Stimulated activated CD8-positive, alpha-beta memory T cell treated with anti-CD3 and anti-CD28 coated beads, Interleukin-2, amount 100 ng/mL, for 48 hours (primary cell): Measurements from ENCODE around the gene APAF1.

Experiments
- DNase-seq, 2 donors: peaks; one replicate each; pipeline ENCODE4 v3.0.0-alpha.2; 2020; ENCODE audit warnings: low read depth in 2 of 2

APAF1 gene

DNA sequence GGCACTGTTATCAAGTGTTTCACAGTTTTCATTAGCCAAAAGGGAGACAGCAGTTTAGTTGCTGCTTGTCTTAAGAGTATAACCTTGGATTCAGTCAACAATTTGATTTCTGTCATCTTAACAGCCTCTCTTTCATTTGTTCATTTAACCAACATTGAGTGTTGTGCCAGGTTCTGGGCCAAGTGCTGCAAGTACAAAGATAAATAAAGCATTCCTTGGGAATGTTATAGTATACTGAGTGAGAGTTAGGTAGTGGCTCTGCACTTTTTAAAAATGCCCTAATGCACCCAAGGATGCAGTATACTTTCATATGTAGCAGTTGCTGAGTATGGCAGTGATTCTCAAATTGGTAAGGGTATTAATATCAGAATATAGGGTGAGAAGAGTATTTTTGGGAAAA, 15.4 kb downstream of the APAF1 start:
- DNase-seq: no peak

DNA sequence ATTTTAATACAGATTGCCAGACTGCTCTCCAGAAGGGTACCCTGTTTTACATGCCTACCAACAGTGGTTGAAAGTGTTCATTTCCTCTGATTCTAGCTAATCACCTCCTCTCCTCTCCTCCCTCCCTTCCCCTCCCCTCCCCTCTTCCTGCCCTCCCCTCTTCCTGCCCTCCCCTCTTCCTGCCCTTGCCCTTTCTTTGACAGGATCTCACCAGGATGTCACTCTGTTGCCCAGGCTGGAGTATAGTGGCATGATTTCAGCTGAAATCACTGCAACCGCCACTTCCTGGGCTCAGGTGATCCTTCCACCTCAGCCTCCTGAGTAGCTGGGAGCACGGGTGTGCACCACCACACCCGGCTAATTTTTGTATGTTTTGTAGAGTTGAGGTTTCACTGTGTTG, 24.7 kb downstream of the APAF1 start:
- DNase-seq: no peak

DNA sequence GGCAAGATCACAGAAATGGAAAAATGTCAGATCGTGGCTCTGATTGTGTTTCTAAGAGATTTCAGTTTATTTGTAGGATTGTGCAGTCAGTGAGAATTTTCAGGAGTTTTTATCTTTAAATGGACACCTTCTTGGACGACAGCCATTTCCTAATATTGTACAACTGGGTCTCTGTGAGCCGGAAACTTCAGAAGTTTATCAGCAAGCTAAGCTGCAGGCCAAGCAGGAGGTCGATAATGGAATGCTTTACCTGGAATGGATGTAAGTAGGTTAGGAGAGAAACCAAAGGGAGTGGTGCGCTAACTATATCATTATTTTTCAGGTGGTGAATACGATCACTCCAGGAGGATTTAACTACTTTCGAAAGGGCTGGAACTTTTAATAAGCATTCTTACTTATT, 26.4 kb downstream of the APAF1 start:
- DNase-seq: no peak

DNA sequence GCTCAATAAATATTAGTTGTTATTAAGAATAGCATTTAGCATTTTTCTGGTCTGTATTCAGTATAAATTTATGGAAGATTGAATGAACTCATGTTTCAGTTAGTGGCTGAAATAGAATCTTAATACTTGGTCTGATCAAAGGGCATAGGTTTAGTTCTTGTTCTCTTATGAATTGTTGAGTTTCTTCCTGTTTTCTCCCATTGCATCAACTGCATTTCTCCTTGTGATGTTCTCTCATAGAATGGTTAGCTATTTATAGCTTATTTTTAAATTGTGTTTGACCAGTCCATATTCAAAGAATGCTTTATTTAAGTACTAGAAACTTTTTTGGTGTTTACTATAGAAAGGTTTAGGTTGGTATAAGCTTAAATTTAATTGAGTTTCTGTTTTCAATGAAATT, 29.8 kb downstream of the APAF1 start:
- DNase-seq: no peak

DNA sequence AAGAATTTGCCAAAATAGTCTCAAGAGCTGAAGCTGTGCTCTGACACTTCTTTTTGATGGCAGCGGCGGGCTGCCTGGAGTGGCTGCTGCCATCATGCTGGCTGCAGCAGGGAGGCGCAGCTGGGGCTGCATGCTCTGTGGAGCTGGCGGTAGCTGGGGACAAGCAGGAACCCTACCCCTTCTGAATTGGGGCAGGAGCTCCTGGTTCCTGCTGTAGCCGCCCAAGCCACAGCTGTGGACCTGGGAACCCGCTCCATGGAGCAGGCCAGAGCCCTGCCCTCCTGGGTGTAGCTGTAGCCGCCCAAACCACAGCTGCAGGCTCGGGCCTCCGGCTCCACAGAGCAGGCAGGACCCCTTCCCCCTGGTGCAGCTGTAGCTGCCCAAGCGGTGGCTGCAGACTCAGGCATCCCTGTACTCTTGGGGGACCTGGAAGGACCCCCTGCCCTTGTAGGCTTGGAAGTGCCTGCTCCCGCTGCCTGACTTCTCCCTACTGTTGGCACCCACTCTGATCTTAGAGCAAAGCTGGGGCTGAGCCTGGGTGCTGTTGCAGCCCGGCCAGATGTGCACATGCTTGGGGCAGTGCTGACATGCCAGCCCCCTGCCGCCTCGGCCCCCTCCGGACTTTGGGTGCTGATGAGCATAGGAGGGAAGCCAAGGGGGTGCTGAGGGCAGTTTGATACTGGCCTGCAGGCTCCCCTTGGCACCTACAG, 33.3 kb downstream of the APAF1 start:
- DNase-seq: no peak

DNA sequence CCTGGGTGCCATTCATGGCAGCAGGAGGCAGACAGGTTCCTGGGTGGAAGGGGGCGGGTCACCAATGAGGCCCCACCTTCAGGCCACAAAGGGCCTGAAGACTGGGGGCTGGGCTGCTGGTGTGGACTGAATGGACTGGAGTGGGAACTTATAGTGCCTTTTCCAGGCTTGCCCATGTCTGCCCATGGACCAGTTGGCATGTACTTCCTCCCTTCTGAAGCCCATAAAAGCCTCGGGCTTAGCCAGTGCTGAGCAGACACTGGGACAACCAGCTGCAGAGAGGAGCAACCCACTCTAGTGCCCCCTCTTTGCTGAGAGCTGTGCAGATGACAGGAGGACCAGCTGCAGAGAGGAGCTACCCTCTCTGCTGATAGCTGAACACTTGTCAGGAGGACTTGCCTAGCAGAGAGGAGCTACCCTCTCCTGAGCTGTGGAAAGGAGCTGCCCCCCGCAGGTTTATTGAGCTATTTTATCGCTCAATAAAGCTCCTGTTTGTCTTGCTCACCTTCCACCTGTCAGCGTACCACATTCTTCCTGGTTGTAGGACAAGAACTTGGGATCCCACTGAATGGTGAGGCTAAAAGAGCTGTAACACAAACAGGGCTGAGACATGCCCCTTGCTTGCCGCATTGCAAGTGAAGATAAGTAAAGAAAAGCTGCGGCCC, 34.0 kb downstream of the APAF1 start:
- DNase-seq: no peak

DNA sequence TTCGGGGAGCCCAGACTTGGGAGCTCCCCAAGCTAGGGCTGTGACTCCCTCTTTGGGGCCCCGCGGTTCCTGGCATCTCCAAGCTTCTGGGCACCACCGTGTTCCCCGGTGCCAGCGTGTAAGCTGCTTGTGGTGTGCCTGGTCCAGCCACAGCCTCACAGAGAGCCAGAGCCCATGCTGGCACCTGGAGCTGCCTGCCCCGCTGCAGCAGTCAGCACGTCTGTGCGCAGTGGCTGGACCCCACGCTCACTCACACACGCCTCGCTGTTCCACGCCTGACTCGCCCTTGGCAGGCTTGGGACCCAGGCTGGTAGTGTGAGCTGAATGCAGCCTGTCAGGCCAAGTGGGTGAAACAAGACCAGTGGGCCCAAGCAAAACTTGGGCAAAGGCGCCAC, 34.5 kb downstream of the APAF1 start:
- DNase-seq: no peak

DNA sequence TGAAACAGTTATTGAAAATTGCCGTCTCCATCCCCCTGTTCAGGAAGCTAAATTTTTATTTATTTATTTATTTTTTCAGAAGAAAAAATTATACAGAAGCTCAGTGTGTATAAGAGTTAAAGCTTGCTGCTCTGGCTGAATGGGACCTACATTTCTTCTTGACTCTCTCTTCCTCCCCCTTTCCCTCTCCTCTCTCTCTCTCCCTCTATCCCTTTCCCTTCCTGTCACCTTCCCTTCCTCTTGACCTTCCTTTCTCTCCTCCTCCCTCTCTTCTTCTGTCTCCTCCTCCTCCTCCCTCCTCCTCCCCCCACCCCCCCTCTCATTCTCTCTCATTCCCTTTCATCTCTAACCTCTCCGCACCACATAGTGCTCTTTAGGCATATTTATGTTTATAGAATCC, 39.1 kb downstream of the APAF1 start:
- DNase-seq: no peak

DNA sequence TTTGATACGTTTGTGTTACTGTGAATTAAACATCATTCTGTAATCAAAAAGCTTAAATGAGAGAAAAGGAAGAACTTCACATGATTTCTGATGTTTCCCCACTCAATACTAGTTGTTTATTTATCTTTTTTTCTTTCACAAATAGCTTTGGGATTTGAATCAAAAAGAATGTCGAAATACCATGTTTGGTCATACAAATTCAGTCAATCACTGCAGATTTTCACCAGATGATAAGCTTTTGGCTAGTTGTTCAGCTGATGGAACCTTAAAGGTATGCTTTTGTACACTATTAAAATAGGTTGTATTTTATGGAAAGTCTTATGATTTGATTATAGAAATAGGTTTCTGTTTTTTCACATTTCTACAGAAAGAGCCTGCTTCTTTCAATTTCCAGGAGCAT, 41.5 kb downstream of the APAF1 start:
- DNase-seq: no peak

DNA sequence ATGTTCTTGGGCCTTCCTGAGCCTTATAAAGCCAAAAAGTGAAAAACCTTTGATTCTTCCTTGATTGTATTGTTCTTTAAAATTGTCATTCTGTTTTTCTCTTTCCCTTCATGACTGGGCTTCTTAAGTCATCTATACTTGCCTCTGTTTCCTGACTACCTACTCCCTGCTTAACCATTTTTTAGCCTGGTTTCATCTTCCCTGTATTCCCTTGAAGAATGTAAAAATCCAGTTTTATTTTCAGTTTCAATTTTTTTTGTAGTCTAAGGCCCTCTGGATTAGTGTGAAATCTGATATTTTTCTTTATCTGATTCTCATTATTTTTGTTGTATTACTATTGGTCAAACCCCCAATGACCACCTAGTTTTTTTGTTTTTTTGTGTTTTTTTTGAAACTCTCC, 46.3 kb downstream of the APAF1 start:
- DNase-seq: no peak

DNA sequence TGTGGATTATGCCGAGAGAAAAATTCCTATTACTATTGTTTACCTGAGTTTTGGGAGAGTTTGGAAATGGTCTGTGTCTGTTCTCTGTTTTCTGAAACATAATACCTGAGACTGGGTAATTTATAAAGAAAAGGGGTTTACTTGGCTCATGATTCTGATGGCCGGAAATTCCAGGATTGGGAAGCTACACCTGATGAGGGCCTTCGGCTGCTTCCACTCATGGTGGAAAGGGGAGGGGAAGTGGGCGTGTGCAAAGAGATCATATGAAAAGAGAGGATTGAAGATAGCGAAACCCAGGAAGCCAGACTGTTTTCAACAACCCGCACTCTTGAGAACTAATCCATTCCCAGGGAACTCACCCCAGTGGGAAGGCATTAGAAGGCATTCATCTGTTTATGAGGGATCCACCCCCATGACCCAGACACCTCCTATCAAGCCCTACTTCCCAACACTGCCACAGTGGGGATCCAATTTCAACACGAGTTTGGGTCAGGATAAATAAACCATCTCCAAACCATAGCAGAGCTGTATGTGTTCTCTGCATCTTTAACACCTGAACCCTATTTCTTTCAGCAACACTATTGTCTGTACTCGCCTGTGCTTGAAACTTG, 51.1 kb downstream of the APAF1 start:
- DNase-seq: no peak

DNA sequence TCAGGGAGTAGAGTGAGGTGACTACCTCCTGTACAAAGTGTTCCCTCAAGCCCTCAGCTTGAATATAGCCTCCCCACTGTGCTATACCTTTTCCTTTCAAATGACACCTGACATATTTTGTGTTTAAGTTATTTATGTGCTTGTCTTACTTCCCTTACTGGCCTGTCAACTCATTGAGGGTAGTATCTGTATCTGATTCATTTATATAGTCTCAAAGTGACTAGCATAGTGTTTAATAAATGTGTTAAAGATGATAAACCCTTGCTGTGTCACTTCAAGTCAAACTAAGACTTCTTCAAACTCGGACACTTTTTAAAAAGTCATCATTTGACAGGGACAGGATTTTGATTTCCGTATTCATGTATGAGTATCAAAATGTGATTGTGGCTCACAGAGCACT, 52.1 kb downstream of the APAF1 start:
- DNase-seq: no peak

DNA sequence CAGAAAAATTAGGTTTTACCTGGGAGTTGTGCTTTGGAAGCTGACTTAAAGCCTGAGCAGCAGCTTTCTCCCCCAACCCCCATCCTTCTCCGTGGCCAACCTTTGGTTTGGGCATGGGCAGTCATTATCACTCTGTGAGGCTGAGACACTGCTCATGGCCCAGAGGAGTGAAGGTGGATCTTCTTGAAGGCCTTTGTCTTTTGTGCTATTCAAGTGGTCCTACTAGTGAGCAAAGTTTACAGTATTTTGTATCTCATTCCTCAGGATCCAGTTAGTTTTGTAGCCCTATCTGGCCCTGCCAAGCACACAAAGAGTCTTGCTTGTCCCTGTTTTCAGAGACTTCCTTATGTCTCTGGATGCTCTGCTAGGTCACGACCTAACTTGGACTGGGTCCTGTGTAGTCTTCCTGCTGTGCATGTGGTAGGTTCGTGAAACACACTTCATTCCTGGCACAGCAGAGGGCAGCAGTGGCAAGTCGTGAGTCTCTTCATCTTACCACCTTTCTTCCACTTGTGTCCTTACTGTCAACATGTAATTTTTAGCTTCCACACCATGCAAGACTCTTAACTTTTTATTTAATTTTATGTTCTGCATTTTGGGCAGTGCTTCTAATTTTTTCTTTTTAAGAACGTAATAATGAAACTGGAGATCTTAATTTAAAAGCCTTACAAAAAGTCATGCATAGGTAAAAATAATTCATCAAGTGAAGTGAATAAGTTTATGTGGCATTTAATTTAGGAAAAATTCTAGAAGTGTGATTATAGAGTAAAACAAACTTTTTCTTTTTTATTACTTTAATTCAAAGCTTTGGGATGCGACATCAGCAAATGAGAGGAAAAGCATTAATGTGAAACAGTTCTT, 53.7 kb downstream of the APAF1 start:
- peak; percentile 24 to 25 for DNase-seq

DNA sequence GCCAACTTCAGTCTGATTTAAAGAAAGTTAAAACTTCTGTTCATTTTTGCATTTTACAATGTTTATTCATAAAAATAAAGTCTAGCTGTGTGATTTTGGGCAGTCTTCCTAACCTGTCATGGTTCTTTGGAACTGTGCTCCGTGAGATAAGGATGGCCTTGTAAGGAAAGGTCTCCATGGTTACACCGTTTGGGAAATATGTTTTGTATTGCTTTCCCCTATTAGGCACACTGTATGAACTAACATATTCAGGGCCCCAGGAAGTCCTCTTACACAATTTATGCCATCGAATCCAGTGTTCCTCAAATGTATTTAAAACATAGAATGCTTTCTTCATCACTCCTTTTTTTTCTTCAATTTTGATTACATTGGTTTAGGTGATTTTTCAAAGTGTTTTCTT, 54.5 kb downstream of the APAF1 start:
- DNase-seq: no peak

DNA sequence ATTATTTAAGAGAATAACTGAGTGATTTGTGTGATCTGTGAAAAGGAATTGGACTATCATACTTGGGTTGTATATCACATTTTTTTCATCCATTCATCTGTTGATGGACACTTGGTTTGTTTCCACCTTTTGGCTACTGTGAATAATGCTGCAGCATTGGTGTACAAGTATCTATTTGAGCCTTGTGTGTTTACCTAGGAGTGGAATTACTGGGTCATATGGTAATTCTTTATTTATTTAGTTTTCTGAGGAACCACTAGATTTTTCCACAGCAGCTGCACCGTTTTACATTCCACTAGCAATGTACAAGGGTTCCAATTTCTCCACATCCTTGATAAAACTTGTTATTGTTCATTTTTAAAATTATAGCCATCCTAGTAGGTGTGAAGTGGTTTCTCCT, 56.1 kb downstream of the APAF1 start:
- no peak for DNase-seq

DNA sequence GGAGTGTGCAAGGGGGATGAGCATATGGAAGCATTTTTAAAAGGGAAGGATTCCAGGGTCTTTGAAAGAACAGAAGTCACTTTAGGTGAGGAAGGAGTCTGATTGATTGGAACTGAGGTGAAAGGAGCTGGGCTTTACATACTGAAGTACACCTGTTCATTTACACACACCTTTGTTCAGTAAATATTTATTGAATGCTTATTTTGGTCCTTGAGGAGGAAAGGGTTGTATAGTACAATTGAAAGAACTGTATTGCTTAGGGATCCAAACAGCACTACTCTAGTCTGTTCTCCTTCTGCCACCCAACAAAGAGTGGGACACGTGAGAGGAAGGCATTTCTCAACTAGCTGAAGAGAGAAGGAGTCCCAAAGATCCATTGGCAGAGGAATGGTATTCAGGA, 63.9 kb downstream of the APAF1 start:
- no peak for DNase-seq

DNA sequence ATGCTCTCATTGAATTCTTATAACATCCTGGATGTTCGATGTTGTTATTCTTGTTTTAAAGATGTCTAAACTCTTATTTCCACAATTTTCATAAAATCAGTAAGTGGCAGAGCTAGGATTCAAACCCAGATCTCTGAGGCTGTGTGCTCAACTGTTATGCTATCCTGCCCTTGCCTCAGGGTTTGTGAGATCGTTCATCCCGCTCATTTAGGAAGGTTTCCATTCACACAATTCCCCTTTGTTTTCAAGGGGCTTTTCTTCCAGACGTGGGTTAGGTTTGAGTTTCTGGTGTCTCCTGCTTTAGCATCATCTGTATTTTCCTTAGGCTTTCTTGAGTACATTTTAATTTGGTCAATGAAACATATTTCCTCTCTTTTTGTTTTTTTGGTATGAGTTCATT, 69.3 kb downstream of the APAF1 start:
- no peak for DNase-seq

DNA sequence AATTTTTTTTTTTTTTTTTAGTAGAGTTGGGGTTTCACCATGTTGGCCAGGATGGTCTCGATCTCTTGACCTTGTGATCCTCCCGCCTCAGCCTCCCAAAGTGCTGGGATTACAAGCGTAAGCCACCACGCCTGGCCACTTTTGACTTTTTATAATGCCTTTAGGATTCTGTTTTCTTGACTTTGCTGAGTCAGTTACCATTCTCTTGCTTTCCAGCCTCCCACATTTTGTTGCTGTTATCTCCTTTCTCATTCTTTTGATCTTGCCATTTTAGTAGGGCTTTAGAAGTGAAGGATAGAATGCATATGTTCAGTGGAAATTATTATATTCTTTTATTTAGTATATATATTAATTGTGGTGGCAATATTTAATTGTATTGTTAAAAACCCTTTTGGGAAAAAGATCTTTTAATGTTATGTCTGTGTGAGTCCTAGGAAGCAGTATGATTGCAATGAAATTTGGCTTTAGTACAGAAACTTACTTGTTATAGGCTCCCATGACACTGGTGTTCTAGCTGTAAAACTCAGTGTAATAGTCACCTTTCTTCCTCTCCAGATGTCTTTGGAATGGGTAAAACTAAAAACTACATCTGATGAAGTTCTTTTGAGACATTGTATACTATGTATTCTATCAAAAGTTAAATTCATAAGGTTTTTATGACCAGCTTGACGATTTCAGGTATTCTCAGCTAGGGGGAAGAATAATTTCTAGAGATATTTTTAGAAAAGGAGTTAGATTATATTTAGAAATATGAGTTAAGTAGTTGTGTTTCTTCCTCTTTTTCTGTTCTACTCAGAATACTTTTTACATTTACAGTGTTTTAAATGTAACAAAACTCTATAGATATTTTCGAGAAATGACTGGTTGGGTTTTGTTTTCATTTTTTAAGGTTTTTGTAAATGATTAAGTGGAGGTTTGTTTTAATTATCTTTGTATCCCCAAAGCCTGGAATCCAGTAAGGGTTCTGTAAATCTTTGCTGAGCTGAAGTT, 74.7 kb downstream of the APAF1 start:
- no peak for DNase-seq

DNA sequence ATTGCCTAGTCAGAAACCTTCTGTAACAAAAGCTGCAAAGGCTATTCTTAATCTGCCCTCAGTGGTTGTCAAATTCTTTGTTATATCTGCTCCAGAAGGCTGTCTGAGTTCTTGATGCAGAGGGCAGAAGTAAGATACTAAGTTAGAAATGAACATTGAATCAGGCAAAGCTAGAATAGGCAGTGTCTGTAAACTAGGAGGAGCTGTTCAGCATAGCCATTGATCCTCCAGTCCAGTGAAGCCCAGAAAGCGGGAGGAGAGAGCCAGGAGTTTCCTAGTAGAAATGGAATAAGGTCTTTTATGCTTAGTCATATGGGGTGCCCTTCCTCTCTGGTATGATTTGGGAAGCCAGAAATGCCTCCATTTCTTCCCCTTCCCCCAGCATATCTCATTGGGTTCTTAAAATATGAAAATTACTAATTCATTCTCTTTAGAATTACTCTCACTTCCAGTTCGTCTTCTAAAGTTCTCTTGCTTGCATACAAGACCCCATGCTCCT, 76.2 kb downstream of the APAF1 start:
- DNase-seq: no peak

DNA sequence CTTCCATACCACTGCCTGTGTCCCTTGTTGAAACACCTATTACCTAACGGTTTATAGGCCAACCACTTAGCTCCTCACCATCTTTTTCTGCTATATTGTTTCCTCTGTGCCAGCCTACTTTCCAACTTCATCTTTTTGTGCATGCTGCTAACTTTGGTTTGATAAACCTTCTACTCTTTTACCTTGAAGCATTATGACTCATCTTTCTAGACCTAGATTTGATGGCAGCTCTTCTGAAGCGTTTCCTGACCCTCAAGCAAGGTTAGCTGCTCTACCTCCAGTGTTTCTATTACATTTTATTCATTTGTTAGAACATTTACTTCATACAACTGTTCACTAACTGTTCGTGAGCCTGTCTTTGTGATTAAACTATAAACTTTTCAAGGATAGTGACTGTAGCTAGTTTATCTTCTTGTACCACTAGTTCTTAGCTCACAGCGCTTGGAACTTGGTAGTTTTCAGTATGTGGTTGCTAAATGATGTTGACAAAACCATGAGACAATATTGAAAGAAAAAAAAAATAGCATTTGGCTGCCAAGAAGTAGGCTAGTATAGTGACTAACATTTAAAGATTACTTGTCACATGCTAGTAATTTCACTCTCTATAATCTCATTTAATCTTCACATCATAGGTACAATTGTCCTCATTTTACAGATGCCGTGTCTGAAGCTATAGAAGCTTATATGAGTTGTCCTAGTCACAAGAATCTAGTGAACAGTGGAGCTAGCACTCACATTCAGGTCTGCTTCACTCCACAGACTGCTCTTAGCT, 79.5 kb downstream of the APAF1 start:
- DNase-seq: no peak
